Neuronal stem cell (in vitro differentiated cells): ENCODE data around the gene ATP5F1B.

Experiments used
- DNase-seq: peaks from one replicate; pipeline ENCODE4 v3.0.0-alpha.2; 2013; ENCODE audit warnings: low spot score
- H2AFZ ChIP-seq: one replicate; pipeline ENCODE4 v1.6.1; 2013; ENCODE audit warnings: mild to moderate bottlenecking, low read length, inconsistent platforms
- H2AK5ac ChIP-seq: 2 replicates; pipeline ENCODE4 v1.6.1; 2013; ENCODE audit warnings: low read depth, mild to moderate bottlenecking, inconsistent platforms, low read length, moderate library complexity, mixed read lengths
- H2BK120ac ChIP-seq: 2 replicates; pipeline ENCODE4 v1.6.1; 2013; ENCODE audit warnings: low read depth, mild to moderate bottlenecking, inconsistent platforms, low read length, moderate library complexity, mixed read lengths
- H2BK12ac ChIP-seq: one replicate; pipeline ENCODE4 v1.6.1; 2013; ENCODE audit warnings: low read length, inconsistent platforms
- H2BK15ac ChIP-seq: 2 replicates; pipeline ENCODE4 v1.6.1; 2013; ENCODE audit warnings: mild to moderate bottlenecking, low read length, inconsistent platforms, mixed read lengths
- H2BK5ac ChIP-seq: one replicate; pipeline ENCODE4 v1.6.1; 2013; ENCODE audit warnings: inconsistent platforms, mild to moderate bottlenecking, low read length, moderate library complexity
- H3K14ac ChIP-seq: one replicate; pipeline ENCODE4 v1.6.1; 2013; ENCODE audit warnings: low read length, inconsistent platforms
- H3K18ac ChIP-seq: 2 replicates; pipeline ENCODE4 v1.6.1; 2013; ENCODE audit warnings: low read length, inconsistent platforms
- H3K23ac ChIP-seq: 2 replicates; pipeline ENCODE4 v1.6.1; 2013; ENCODE audit warnings: low read depth, mild to moderate bottlenecking, mixed read lengths, low read length, inconsistent platforms; ENCODE audit not compliant: poor library complexity
- H3K27ac ChIP-seq: replicated peaks from 3 replicates; pipeline ENCODE4 v1.5.1; 2013; ENCODE audit warnings: low read length, inconsistent platforms
- H3K27me3 ChIP-seq, 3 experiments: 2 replicates each; pipeline ENCODE4 v1.6.1; 2013; ENCODE audit warnings: low read length in 3 of 3, mild to moderate bottlenecking in 2 of 3, inconsistent platforms in 1 of 3, low read depth in 1 of 3, mixed read lengths in 1 of 3, moderate library complexity in 1 of 3; ENCODE audit not compliant: control insufficient read depth in 3 of 3, insufficient read depth in 3 of 3
- H3K36me3 ChIP-seq, 2 donors: replicated peaks in 1 of 2; 2 replicates each; pipeline ENCODE4 v1.6.1; 2013; ENCODE audit warnings: low read length in 2 of 2; ENCODE audit not compliant: control insufficient read depth in 2 of 2, insufficient read depth in 2 of 2
- H3K4ac ChIP-seq: 2 replicates; pipeline ENCODE4 v1.6.1; 2013; ENCODE audit warnings: inconsistent platforms, mild to moderate bottlenecking, low read length, moderate library complexity
- H3K4me1 ChIP-seq, 2 donors: 1 replicate in 1 of 2; 2 replicates in 1 of 2; pipeline ENCODE4 v1.6.1; 2013; ENCODE audit warnings: low read length in 2 of 2, low read depth in 1 of 2; ENCODE audit not compliant: control insufficient read depth in 2 of 2, insufficient read depth in 1 of 2
- H3K4me2 ChIP-seq: one replicate; pipeline ENCODE4 v1.6.1; 2013; ENCODE audit warnings: mild to moderate bottlenecking, low read length, inconsistent platforms; ENCODE audit not compliant: insufficient read depth, poor library complexity, severe bottlenecking
- H3K4me3 ChIP-seq, 2 donors: 2 replicates each; pipeline ENCODE4 v1.5.1; 2013; ENCODE audit warnings: low read length in 2 of 2, mild to moderate bottlenecking in 2 of 2, inconsistent platforms in 1 of 2, moderate library complexity in 1 of 2
- H3K79me1 ChIP-seq: one replicate; pipeline ENCODE4 v1.6.1; 2013; ENCODE audit warnings: low read depth, mild to moderate bottlenecking, inconsistent platforms, low read length, moderate library complexity
- H3K9ac ChIP-seq: one replicate; pipeline ENCODE4 v1.6.1; 2013; ENCODE audit warnings: mild to moderate bottlenecking, low read depth, low read length, inconsistent platforms; ENCODE audit not compliant: poor library complexity
- H3K9me3 ChIP-seq, 2 donors: replicated peaks in 1 of 2; 2 replicates each; pipeline versions ENCODE3 to v1.6.1; 2013; ENCODE audit warnings: low read length in 2 of 2, mild to moderate bottlenecking in 2 of 2, inconsistent platforms in 1 of 2, low read depth in 1 of 2, mixed read lengths in 1 of 2, moderate library complexity in 1 of 2; ENCODE audit not compliant: control insufficient read depth in 2 of 2, insufficient read depth in 1 of 2
- H4K8ac ChIP-seq: one replicate; pipeline ENCODE4 v1.6.1; 2013; ENCODE audit warnings: low read depth, mild to moderate bottlenecking, inconsistent platforms, low read length, moderate library complexity
- H4K91ac ChIP-seq: one replicate; pipeline ENCODE4 v1.6.1; 2013; ENCODE audit warnings: low read length, low read depth, mild to moderate bottlenecking, inconsistent platforms; ENCODE audit not compliant: poor library complexity
- WGBS, 2 donors: extraction: QIAGEN DNeasy Blood & Tissue Kit; methylation state at CpG; one replicate each; pipeline ENCODE4 v1.1.7; 2013; ENCODE audit warnings: missing lambda C conversion rate in 2 of 2, mixed read lengths in 1 of 2; ENCODE audit not compliant: insufficient read length in 2 of 2, insufficient replicate concordance in 1 of 2; ENCODE audit errors: extremely low coverage in 2 of 2; 5-methylcytosine and 5-hydroxymethylcytosine counted together

Gene ATP5F1B

DNA sequence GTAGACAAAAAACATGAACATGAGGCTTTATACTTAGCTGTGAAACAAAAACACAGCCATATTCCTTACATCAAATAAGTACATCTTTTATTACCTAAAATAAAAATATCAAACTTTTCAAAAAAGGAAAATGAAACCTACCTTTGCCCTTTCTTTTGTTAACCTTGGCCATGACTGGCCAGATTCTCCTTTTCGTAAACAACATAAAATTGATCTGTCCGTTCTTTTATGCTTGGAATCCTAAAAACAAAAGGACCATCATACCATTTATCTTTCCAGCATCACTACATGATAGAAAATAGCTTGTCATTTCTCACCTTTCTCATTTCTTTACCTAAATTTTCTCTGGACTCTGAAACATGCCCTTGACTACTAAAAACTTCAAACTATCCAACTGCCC lies 25.8 kb upstream of the ATP5F1B start:
- no peak overlapping the region for H3K4me3 ChIP-seq
- no peak overlapping the region for H3K4me2 ChIP-seq
- H2BK5ac ChIP-seq, result no peak overlapping the region
- H3K9me3 ChIP-seq, result no peaks in the 10 kb centered on the region
- H3K36me3 ChIP-seq, result peaks cover 24 to 93% of the 10 kb centered on the region in 2 donors
- H3K27me3 ChIP-seq, result no peaks in the 10 kb centered on the region
- no peak overlapping the region for H3K4ac ChIP-seq
- no peak overlapping the region for H4K8ac ChIP-seq
- no peak overlapping the region for H2AK5ac ChIP-seq
- no CpG with 5 or more reads among the region's 2 CpGs for WGBS, 2 donors
- H2BK12ac ChIP-seq, result no peak overlapping the region
- no peak overlapping the region for H4K91ac ChIP-seq
- no peak overlapping the region for H3K18ac ChIP-seq
- H3K4me1 ChIP-seq, result no peaks in the 10 kb centered on the region
- H3K9ac ChIP-seq, result no peak overlapping the region
- H3K79me1 ChIP-seq, result peaks cover under 1% of the 10 kb centered on the region
- no peak overlapping the region for H2BK120ac ChIP-seq
- no peak overlapping the region for H3K27ac ChIP-seq
- H2AFZ ChIP-seq, result no peak overlapping the region
- no peak overlapping the region for H2BK15ac ChIP-seq
- no peak overlapping the region for H3K14ac ChIP-seq
- no peak for DNase-seq
- no peak overlapping the region for H3K23ac ChIP-seq

- Histone ChIP-seq H3K4me2 (no peak overlapping the region), H3K27ac (no peak overlapping the region), H2BK120ac (no peak overlapping the region), H2AFZ (no peak overlapping the region), H3K79me1 (peaks cover 1% of the 10 kb centered on the region), H2BK15ac (no peak overlapping the region), H3K4me3 (no peak overlapping the region), H3K27me3 (no peaks in the 10 kb centered on the region), H4K8ac (no peak overlapping the region), H3K4ac (no peak overlapping the region), H4K91ac (no peak overlapping the region), H2BK5ac (no peak overlapping the region), H3K4me1 (no peaks in the 10 kb centered on the region), H3K23ac (no peak overlapping the region), H2BK12ac (no peak overlapping the region), H2AK5ac (no peak overlapping the region), H3K18ac (no peak overlapping the region), H3K14ac (no peak overlapping the region), H3K9me3 (no peaks in the 10 kb centered on the region), H3K36me3 (peaks cover 26 to 93% of the 10 kb centered on the region in 2 donors), H3K9ac (no peak overlapping the region)
- WGBS, 2 donors, result no CpG with 5 or more reads among the region's 4 CpGs
- no peak for DNase-seq
Observed at GRCh38 chr12:56670836-56671235, 25.1 kb upstream of the ATP5F1B start.

DNA sequence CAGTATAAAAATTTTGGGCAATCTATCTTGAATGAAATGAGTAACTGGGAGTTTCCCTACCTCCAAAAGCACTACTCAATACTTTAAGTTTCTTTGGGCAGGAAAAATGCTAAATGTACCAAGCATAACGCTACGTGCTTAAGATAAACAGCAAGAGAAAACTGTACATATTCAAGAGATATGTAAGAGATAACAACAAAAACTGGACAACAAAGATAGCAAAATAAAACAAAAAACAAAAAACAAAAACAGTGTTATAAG lies 22.3 kb upstream of the ATP5F1B start:
- no peak overlapping the region for H2BK12ac ChIP-seq
- H3K9me3 ChIP-seq, result no peaks in the 10 kb centered on the region
- no peak overlapping the region for H2BK5ac ChIP-seq
- no peak overlapping the region for H3K14ac ChIP-seq
- no peak overlapping the region for H3K4me3 ChIP-seq
- no peak overlapping the region for H3K23ac ChIP-seq
- H2AK5ac ChIP-seq, result no peak overlapping the region
- H3K4me1 ChIP-seq, result no peaks in the 10 kb centered on the region
- no peaks in the 10 kb centered on the region for H3K27me3 ChIP-seq
- no peak overlapping the region for H4K91ac ChIP-seq
- no peak overlapping the region for H4K8ac ChIP-seq
- no CpG with 5 or more reads among the region's 2 CpGs for WGBS, 2 donors
- no peak overlapping the region for H2BK15ac ChIP-seq
- no peak overlapping the region for H3K27ac ChIP-seq
- DNase-seq, result no peak
- no peak overlapping the region for H3K4ac ChIP-seq
- H3K36me3 ChIP-seq, result peaks cover 29 to 100% of the 10 kb centered on the region in 2 donors
- H3K18ac ChIP-seq, result no peak overlapping the region
- H2BK120ac ChIP-seq, result no peak overlapping the region
- H3K9ac ChIP-seq, result no peak overlapping the region
- H3K4me2 ChIP-seq, result no peak overlapping the region
- no peak overlapping the region for H2AFZ ChIP-seq
- peaks cover 1% of the 10 kb centered on the region for H3K79me1 ChIP-seq

DNA sequence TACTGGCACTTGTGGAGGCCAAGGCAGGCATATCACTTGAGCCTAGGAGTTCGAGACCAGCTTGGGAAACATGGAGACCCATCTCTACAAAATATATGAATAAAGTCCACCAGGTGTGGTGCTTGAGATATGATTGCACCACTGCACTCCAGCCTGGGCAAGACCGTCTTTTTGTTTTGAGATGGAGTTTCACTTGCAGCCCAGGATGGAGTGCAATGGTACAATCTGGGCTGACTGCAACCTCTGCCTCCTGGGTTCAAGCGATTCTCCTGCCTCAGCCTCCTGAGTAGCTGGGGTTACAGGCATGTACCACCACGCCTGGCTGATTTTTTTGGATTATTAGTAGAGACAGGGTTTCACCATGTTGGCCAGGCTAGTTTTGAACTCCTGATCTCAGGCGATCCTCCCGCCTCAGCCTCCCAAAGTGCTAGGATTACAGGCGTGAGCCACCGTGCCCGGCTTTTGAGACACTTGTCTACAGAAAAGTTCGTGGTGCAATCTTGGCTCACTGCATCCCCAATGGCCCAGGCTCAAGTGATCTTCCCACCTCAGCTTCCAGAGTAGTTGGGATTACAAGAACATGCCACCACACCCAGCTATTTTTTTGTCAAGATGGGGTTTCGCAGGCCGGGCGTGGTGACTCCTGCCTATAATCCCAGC lies 16.3 kb upstream of the ATP5F1B start:
- WGBS, 2 donors, result no CpG with 5 or more reads among the region's 13 CpGs
- Histone ChIP-seq H3K14ac (no peak overlapping the region), H3K36me3 (peaks cover 7 to 61% of the 10 kb centered on the region in 2 donors), H3K4me1 (no peaks in the 10 kb centered on the region), H4K8ac (no peak overlapping the region), H3K27me3 (no peaks in the 10 kb centered on the region), H3K79me1 (peaks cover 1% of the 10 kb centered on the region), H3K27ac (no peak overlapping the region), H3K4me2 (no peak overlapping the region), H3K18ac (no peak overlapping the region), H2BK5ac (no peak overlapping the region), H3K4me3 (no peak overlapping the region), H2BK15ac (no peak overlapping the region), H3K9me3 (no peaks in the 10 kb centered on the region), H2BK120ac (no peak overlapping the region), H3K9ac (no peak overlapping the region), H2AFZ (no peak overlapping the region), H4K91ac (no peak overlapping the region), H2BK12ac (no peak overlapping the region), H3K23ac (no peak overlapping the region), H2AK5ac (no peak overlapping the region), H3K4ac (no peak overlapping the region)
- no peak for DNase-seq
